GM19395 (cell line): ENCODE results near the gene ARHGAP35.

Source experiments
- ATAC-seq: cut with Tn5 transposase; IDR thresholded peaks from one replicate; pipeline ENCODE4 v1.9.1; 2021; ENCODE audit warnings: mild to moderate bottlenecking, moderate library complexity; ENCODE audit not compliant: unreplicated experiment

The ARHGAP35 gene

GRCh38 chr19:46901701-46902401 is 41.1 kb downstream of the ARHGAP35 start:
- ATAC-seq: no peak

GRCh38 chr19:46902402-46902766 is 41.6 kb downstream of the ARHGAP35 start:
- ATAC-seq: no peak

DNA sequence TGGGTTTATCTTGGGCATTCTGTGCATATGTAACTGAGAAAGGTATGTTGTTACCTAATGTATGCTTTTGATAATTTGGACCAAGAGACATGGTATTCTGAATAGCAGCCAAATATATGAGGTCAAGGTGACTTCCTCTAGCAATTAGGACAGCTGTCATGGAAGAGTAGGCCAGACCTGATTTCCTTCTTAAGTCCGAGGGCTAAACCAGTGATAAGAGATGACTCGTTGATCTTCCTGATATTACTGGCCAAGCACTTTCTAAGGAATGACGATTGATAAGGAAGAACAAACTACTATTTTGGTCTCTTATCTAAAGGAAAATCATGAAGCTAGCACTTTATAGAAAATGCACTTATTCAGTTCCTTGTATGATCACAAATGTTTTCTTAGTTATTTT is 42.7 kb downstream of the ARHGAP35 start:
- ATAC-seq: no peak

GRCh38 chr19:46904114-46905060 is 43.6 kb downstream of the ARHGAP35 start:
- ATAC-seq: no peak

DNA sequence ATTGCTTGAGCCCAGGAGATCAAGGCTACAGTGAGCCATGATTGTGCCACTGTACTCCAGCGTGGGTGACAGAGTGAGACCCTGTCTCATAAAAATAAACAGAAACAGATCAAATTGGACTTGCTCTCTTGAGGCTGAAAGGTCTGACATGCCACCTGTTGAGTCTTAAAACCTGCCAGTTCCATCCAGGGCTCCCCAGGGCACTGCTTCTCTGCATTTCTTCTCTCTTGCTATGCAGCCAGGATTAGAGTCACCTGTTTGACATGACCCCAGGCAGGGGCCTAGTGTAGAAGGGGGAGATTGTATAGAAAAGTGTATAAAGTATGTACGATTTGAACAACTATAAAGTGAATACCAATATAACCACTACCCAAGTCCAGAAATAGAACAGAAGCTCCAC is 45.4 kb downstream of the ARHGAP35 start:
- no peak for ATAC-seq

- no peak for ATAC-seq
Measured at GRCh38 chr19:46907880-46908279, 47.1 kb downstream of the ARHGAP35 start.

GRCh38 chr19:46909356-46909755 is 48.6 kb downstream of the ARHGAP35 start:
- ATAC-seq: no peak
